ENCODE data around the gene CDK14.

Gene CDK14

DNA sequence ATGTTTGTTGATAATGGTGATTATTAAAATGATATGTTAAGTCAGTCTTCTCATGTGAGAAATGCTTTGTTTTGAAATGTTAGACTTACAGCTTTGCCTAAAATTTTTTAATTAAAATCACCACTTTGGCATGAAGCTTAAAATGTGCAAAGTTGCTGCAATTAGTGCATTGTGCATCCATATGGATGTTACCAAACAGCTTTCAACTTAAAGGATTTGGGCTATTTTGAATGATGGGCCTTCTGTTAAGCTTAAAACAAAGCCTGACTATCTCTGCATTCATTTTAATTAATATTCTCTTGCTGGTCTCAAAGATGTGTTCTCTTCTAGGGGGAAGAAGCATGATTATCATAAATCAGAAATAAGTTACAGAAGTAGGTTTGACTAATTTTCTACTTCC, 603.5 kb downstream of the CDK14 start:
- no peaks in the 10 kb centered on the region for H3K36me3 ChIP-seq (ENCODE audit: insufficient read depth, low read length)
- H3K9me3 ChIP-seq (ENCODE audit: low read length), result peaks cover 5% of the 10 kb centered on the region
- H2AFZ ChIP-seq (ENCODE audit: low read depth, low read length), result no peak overlapping the region
- H3K4me3 ChIP-seq (ENCODE audit: low read length), result no peak overlapping the region
- H3K4me1 ChIP-seq (ENCODE audit: insufficient read depth, low read length), result peaks cover 11% of the 10 kb centered on the region
- no peaks in the 10 kb centered on the region for H3K27me3 ChIP-seq (ENCODE audit: insufficient read depth, low read length)

DNA sequence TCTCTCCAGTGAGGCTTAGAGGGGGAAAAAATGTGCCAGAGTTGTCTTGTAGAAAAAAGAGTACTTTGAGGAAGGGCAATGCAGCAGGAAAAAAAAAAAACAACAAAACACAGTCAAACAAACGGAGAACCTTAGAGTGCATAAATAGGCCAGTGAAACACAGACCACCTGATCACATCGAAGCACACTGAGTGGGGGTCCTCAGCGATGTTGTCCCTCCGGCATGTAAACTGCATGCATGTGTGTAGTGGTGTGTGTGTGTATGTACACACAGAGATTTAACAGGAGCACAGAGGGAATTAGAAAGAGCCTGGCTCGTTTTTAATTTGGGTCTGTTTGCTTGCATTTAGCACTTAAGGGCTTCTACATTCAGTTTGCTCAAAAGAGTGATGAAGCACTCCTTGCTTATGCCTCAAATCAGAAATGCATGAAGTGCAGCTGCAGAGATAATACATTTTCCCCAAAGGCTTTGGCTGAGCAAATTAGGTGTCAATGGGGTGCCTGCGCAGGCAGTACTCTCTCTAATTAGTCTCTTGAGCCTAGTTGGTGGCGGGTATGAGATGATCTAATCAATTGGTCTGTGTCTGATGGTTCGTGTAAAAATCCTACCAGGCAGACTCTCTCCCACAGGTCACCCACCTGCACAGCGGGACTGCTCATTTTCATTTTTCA, 605.5 kb downstream of the CDK14 start:
- peaks cover 7% of the 10 kb centered on the region for H3K9me3 ChIP-seq (ENCODE audit: low read length)
- no peaks in the 10 kb centered on the region for H3K27me3 ChIP-seq (ENCODE audit: insufficient read depth, low read length)
- H3K4me1 ChIP-seq (ENCODE audit: insufficient read depth, low read length), result peaks cover 4% of the 10 kb centered on the region
- H3K36me3 ChIP-seq (ENCODE audit: insufficient read depth, low read length), result no peaks in the 10 kb centered on the region
- no peak overlapping the region for H3K4me3 ChIP-seq (ENCODE audit: low read length)
- no peak overlapping the region for H2AFZ ChIP-seq (ENCODE audit: low read depth, low read length)

DNA sequence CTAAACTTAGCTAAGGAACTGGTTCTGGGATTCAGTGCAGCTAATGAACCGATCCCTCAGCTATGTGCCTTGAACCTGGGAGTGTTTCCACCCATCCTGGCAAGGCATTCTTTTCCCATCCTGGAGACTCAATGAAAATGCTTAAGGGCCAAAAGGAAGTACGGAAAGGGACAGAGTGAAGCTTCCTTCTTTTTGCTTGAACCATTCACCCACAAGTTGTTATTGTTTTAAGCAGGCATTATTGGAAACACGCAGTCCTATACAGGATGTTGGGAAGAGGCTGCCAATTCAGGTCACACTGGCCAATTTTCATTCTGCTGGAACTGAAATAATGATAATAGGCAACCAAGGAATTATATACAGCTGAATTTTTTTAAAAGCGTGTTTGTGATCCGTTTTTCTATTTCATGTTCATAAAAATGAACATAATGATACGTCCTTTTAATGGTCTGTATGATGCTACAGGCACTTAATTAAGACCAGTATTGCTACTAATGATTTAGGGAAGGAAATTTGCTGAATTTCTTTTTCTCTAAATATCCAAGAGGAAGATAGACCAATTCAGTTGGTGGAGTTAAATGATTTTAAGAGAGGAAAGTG, 610.3 kb downstream of the CDK14 start:
- H3K36me3 ChIP-seq (ENCODE audit: insufficient read depth, low read length), result no peaks in the 10 kb centered on the region
- H3K27me3 ChIP-seq (ENCODE audit: insufficient read depth, low read length), result no peaks in the 10 kb centered on the region
- H3K4me3 ChIP-seq (ENCODE audit: low read length), result no peak overlapping the region
- H3K4me1 ChIP-seq (ENCODE audit: insufficient read depth, low read length), result peaks cover 10% of the 10 kb centered on the region
- no peak overlapping the region for H2AFZ ChIP-seq (ENCODE audit: low read depth, low read length)
- peaks cover 7% of the 10 kb centered on the region for H3K9me3 ChIP-seq (ENCODE audit: low read length)

DNA sequence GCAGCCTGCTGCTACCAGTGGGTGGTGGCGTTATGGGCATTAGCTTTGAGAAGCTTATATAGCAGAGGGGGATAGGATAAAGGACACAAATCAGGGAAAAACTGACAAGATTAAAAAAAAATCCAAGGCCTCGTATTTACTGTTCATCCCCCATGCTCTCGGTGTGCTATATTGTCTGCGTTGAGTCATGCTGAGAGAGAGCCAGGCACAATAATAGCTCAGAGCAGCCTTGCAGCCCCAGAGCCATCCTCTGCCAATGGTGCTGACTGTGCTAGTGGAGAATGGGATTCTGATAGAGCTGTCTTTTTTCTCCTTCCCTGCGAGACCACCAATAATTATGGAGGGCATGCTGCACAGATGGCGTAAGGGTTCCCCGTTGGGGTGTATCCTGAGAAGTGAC, 616.5 kb downstream of the CDK14 start:
- Histone ChIP-seq H3K27me3 (ENCODE audit: insufficient read depth, low read length) (no peaks in the 10 kb centered on the region), H3K4me3 (ENCODE audit: low read length) (no peak overlapping the region)

DNA sequence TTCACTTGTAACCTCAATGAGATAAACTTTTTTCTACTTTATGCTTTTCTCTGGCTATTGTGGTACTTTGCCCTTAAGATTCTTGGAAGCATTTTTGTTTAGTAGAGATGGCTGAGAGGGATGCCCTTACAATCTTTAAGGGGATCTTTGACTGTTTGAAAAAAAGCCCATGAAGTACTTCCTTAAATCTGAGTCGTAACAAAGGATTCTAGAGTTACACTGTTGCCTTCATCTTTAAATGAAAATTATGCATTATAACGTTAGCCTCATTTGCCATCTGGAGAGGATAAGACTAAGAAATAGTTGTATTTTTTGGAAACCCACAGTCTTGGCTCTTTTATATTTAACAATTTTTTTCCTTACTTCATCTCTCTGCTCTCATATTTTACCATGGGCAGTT, 630.3 kb downstream of the CDK14 start:
- Histone ChIP-seq H3K27me3 (ENCODE audit: insufficient read depth, low read length) (no peaks in the 10 kb centered on the region), H3K9me3 (ENCODE audit: low read length) (peaks cover 2% of the 10 kb centered on the region), H3K36me3 (ENCODE audit: insufficient read depth, low read length) (no peaks in the 10 kb centered on the region), H3K4me1 (ENCODE audit: insufficient read depth, low read length) (peaks cover 7% of the 10 kb centered on the region), H2AFZ (ENCODE audit: low read depth, low read length) (no peak overlapping the region), H3K4me3 (ENCODE audit: low read length) (no peak overlapping the region)

More for the DNA sequence above, 616.5 kb downstream of the CDK14 start:
- H2AFZ ChIP-seq (ENCODE audit: low read depth, low read length), result no peak overlapping the region
- no peaks in the 10 kb centered on the region for H3K9me3 ChIP-seq (ENCODE audit: low read length)
- peaks cover 11% of the 10 kb centered on the region for H3K4me1 ChIP-seq (ENCODE audit: insufficient read depth, low read length)
- no peaks in the 10 kb centered on the region for H3K36me3 ChIP-seq (ENCODE audit: insufficient read depth, low read length)

DNA sequence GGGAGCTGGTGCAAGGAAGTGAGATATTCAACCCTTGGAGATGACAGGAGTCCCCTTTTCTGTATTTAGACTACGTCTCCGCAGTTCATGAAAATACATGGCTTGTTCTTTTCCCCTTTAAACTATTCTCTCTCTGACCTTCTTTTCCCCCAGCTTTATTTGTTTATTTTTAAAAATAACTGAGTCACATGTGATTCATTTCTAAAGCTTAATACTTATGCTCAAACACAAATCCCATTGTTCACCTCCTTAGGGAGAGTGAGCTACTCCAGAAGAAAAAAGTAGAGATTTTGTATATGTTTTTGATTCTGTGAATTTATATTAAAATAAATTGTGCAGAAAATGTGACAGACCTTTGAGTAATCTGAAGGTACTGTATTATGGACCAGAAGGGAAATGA, 632.2 kb downstream of the CDK14 start:
- Histone ChIP-seq H3K4me1 (ENCODE audit: insufficient read depth, low read length) (peaks cover 17% of the 10 kb centered on the region), H2AFZ (ENCODE audit: low read depth, low read length) (no peak overlapping the region), H3K36me3 (ENCODE audit: insufficient read depth, low read length) (no peaks in the 10 kb centered on the region), H3K27me3 (ENCODE audit: insufficient read depth, low read length) (no peaks in the 10 kb centered on the region), H3K4me3 (ENCODE audit: low read length) (no peak overlapping the region), H3K9me3 (ENCODE audit: low read length) (peaks cover 2% of the 10 kb centered on the region)

DNA sequence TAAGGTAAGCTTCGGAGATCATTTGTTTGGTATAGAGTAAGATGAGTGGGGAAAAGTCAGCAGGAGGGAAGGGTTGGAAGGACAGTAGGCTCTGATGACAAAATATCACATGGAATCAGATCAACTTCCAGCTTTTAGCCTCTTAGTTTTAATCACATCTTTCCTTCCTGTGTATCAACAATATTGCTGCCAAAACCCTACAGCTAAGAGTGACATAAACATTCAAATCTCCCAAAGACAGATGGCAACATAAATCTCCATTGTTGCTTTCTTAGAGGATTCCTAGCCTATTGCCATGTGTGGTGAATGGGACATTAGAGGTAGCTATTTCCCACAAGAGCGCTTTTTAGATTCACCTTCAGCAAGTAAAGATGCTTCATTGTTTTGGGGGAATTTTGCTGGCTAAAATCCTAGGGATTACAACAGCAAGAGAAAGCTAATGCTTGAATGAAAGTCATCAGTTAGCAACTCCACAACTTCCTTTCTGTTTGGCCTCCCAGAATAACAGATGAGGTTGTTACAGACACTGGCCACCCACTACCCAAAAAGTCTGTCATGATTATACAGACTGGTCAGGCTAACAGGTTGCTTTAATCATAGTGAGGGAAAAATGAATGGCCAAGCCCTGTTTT, 632.9 kb downstream of the CDK14 start:
- peaks cover 24% of the 10 kb centered on the region for H3K4me1 ChIP-seq (ENCODE audit: insufficient read depth, low read length)
- H3K9me3 ChIP-seq (ENCODE audit: low read length), result peaks cover 2% of the 10 kb centered on the region
- peak overlapping the region; percentile 36 for H2AFZ ChIP-seq (ENCODE audit: low read depth, low read length)
- H3K36me3 ChIP-seq (ENCODE audit: insufficient read depth, low read length), result no peaks in the 10 kb centered on the region
- no peak overlapping the region for H3K4me3 ChIP-seq (ENCODE audit: low read length)
- no peaks in the 10 kb centered on the region for H3K27me3 ChIP-seq (ENCODE audit: insufficient read depth, low read length)

DNA sequence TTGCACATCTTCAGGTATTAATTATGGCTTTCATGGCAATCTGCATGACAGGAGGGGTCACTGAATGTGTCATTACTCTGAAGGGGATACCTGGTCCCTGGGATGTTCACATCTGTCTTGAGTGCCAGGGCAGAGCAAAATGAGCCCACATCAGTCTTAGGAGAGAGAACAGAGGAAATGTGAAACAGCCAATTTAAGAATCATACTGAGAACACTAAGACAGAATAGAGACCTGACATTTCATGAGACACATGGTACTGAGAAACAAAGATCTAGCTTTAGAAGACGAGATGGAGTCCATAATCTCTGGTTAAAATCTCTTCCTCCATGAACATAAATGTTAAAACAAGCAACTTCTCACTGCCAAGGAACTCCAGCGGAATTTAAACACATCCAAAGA, 634.0 kb downstream of the CDK14 start:
- no peak overlapping the region for H3K4me3 ChIP-seq (ENCODE audit: low read length)
- H2AFZ ChIP-seq (ENCODE audit: low read depth, low read length), result no peak overlapping the region
- H3K9me3 ChIP-seq (ENCODE audit: low read length), result peaks cover 2% of the 10 kb centered on the region
- H3K36me3 ChIP-seq (ENCODE audit: insufficient read depth, low read length), result no peaks in the 10 kb centered on the region
- H3K27me3 ChIP-seq (ENCODE audit: insufficient read depth, low read length), result no peaks in the 10 kb centered on the region
- H3K4me1 ChIP-seq (ENCODE audit: insufficient read depth, low read length), result peaks cover 26% of the 10 kb centered on the region

DNA sequence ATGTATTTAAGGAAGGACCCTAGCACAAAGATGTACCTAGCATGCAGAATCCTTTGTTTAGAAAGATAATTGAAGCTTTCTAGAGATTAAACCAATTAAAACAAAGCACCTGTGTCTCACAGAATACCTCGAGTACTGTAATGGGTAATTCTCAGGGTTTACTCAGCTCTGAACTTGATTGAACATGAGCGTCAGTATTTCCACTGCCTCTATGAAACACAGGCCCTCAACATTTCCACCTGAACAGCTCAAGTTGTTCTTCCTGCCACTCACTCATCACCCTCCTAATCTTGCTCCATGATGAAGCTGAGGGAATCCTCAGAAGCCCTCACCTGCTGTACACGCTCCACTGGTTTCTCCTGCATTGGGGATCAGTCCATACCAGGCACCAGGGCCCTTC, 634.4 kb downstream of the CDK14 start:
- peaks cover 26% of the 10 kb centered on the region for H3K4me1 ChIP-seq (ENCODE audit: insufficient read depth, low read length)
- no peaks in the 10 kb centered on the region for H3K36me3 ChIP-seq (ENCODE audit: insufficient read depth, low read length)
- H3K4me3 ChIP-seq (ENCODE audit: low read length), result no peak overlapping the region
- no peak overlapping the region for H2AFZ ChIP-seq (ENCODE audit: low read depth, low read length)
- peaks cover 2% of the 10 kb centered on the region for H3K9me3 ChIP-seq (ENCODE audit: low read length)
- H3K27me3 ChIP-seq (ENCODE audit: insufficient read depth, low read length), result no peaks in the 10 kb centered on the region

DNA sequence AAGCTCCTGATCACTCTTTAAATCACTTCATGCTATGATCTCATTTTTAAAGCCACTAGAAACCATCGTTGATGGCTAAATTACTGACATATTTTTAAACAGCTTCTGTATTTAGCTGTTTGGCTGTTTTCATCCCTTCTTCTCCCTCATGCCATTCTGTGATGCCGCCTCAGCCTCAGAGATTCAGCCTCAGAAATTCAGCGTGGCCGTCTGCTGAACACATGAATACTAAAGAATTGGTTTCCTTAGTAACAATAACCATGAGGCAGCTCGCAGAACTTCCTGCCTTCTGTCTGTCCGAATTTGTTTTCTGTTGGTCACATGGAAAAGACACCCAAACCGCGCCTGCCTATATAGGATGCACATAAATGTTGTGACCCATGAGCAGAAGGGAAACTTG, 637.1 kb downstream of the CDK14 start:
- Histone ChIP-seq H3K4me1 (ENCODE audit: insufficient read depth, low read length) (peaks cover 26% of the 10 kb centered on the region), H3K9me3 (ENCODE audit: low read length) (no peaks in the 10 kb centered on the region), H2AFZ (ENCODE audit: low read depth, low read length) (peak overlapping the region; percentile 78), H3K27me3 (ENCODE audit: insufficient read depth, low read length) (no peaks in the 10 kb centered on the region), H3K36me3 (ENCODE audit: insufficient read depth, low read length) (no peaks in the 10 kb centered on the region), H3K4me3 (ENCODE audit: low read length) (peak overlapping the region; percentile 6)

DNA sequence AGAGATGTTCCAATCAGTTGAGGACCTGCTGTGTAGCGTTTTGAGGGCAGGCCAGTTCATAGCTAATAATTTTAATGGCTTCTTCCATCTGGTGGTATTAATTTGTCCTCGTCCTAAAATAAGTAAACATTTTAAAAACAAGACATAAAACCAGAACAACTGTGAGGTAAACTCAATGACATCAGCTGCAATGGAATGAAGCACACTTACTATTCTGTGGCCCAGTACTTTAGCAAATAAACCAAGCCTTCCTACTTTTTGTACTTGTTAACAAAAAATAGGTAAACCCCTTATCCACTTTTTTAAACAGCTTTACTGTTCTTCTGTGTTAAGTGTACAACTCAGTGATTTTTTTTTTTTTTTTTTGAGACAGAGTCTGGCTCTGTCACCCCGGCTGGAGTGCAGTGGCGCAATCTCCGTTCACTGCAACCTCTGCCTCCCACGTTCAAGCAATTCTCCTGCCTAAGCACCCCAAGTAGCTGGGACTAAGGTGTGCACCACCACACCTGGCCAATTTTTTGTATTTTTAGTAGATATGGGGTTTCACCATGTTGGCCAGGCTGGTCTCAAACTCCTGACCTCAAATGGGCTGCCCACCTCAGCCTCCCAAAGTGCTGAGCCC, 639.2 kb downstream of the CDK14 start:
- no peak overlapping the region for H2AFZ ChIP-seq (ENCODE audit: low read depth, low read length)
- H3K36me3 ChIP-seq (ENCODE audit: insufficient read depth, low read length), result no peaks in the 10 kb centered on the region
- H3K4me3 ChIP-seq (ENCODE audit: low read length), result no peak overlapping the region
- H3K9me3 ChIP-seq (ENCODE audit: low read length), result no peaks in the 10 kb centered on the region
- H3K27me3 ChIP-seq (ENCODE audit: insufficient read depth, low read length), result no peaks in the 10 kb centered on the region
- H3K4me1 ChIP-seq (ENCODE audit: insufficient read depth, low read length), result peaks cover 19% of the 10 kb centered on the region

DNA sequence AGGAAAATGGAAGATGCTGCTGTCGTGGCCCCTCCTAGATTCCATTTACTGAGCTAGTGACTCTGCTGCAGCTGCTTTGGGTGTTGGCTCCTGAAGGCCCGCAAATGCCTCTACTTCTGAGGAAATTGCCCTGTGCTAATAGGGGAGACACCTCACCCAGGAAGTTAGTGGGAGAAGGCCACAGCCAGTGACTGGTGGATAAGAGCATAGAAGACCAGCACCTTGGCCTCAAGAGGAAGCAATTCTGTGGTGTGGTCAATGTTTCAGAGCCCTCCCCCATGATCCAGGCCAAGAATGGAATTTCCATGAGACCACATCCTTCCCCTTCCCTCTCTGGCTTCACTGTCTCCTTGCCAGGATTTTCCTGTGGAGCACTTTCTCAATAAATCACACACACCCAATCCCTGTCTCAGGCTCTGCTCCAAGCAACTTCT, 643.1 kb downstream of the CDK14 start:
- H2AFZ ChIP-seq (ENCODE audit: low read depth, low read length), result no peak overlapping the region
- H3K9me3 ChIP-seq (ENCODE audit: low read length), result no peaks in the 10 kb centered on the region
- no peaks in the 10 kb centered on the region for H3K27me3 ChIP-seq (ENCODE audit: insufficient read depth, low read length)
- no peak overlapping the region for H3K4me3 ChIP-seq (ENCODE audit: low read length)
- no peaks in the 10 kb centered on the region for H3K36me3 ChIP-seq (ENCODE audit: insufficient read depth, low read length)
- peaks cover under 1% of the 10 kb centered on the region for H3K4me1 ChIP-seq (ENCODE audit: insufficient read depth, low read length)

DNA sequence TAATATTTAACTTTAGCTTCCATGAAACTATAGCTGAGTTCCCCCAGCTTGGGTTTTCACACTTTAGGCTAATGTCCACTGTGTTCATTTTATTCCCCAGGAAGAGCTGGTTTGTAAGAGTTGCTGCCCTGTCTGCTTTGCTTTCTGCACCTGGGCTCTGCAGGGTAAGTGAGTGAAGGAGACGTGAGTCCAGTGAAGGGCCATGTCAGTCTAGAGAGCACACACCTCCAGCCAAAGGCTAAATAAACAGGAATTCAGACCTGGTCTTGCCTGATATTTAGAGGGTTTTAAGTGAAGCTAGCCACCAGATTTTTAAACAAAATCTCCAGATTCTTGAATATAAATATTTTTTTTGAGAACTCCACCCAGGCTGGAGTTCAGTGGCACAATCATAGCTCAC, 643.7 kb downstream of the CDK14 start:
- Histone ChIP-seq H3K4me1 (ENCODE audit: insufficient read depth, low read length) (no peaks in the 10 kb centered on the region), H3K27me3 (ENCODE audit: insufficient read depth, low read length) (no peaks in the 10 kb centered on the region), H3K9me3 (ENCODE audit: low read length) (no peaks in the 10 kb centered on the region), H3K36me3 (ENCODE audit: insufficient read depth, low read length) (no peaks in the 10 kb centered on the region), H3K4me3 (ENCODE audit: low read length) (no peak overlapping the region), H2AFZ (ENCODE audit: low read depth, low read length) (no peak overlapping the region)

Data from neuron (in vitro differentiated cells).